HG03571 (cell line): ENCODE measurements around the gene KLF7.
"Not testable (repeated sequence)": the region's sequence is repeated elsewhere in the genome, so short reads cannot be mapped to it uniquely, and the experiment has no call there.

Experiments used
- ATAC-seq: cut with Tn5 transposase; IDR thresholded peaks from one replicate; pipeline ENCODE4 v1.9.1; 2021; ENCODE audit not compliant: unreplicated experiment

Gene KLF7

GRCh38 chr2:207067473-207067872, 98.3 kb downstream of the KLF7 start:
- ATAC-seq: no peak

GRCh38 chr2:207066791-207067460, 98.8 kb downstream of the KLF7 start:
- no peak for ATAC-seq

- no peak for ATAC-seq
These were observed 99.6 kb downstream of the KLF7 start for GRCh38 chr2:207066166-207066565.

- no peak for ATAC-seq
These were observed 101.5 kb downstream of the KLF7 start for GRCh38 chr2:207064128-207064690.

- ATAC-seq: no peak
These were observed 104.6 kb downstream of the KLF7 start for GRCh38 chr2:207061181-207061580.

GRCh38 chr2:207055257-207055656, 110.5 kb downstream of the KLF7 start:
- ATAC-seq: no peak

GRCh38 chr2:207054521-207054920, 111.2 kb downstream of the KLF7 start:
- no peak for ATAC-seq

GRCh38 chr2:207051385-207051965, 114.3 kb downstream of the KLF7 start:
- no peak for ATAC-seq

- no peak for ATAC-seq
These were observed 116.6 kb downstream of the KLF7 start for GRCh38 chr2:207049122-207049521.

- no peak for ATAC-seq
These were observed 117.3 kb downstream of the KLF7 start for GRCh38 chr2:207048416-207048815.

- no peak for ATAC-seq
These were observed 119.0 kb downstream of the KLF7 start for GRCh38 chr2:207046724-207047123.

- ATAC-seq: no peak
These were observed 120.2 kb downstream of the KLF7 start for GRCh38 chr2:207045531-207045930.

- no peak for ATAC-seq
These were observed 121.1 kb downstream of the KLF7 start for GRCh38 chr2:207044379-207045362.

- ATAC-seq: no peak
These were observed 122.9 kb downstream of the KLF7 start for GRCh38 chr2:207042841-207043240.

GRCh38 chr2:207041786-207042554, 123.8 kb downstream of the KLF7 start:
- ATAC-seq: no peak

GRCh38 chr2:207041279-207041678, 124.5 kb downstream of the KLF7 start:
- no peak for ATAC-seq

GRCh38 chr2:207040696-207041095, 125.1 kb downstream of the KLF7 start:
- ATAC-seq: no peak

- no peak for ATAC-seq
These were observed 126.5 kb downstream of the KLF7 start for GRCh38 chr2:207039225-207039624.

GRCh38 chr2:207038299-207038698, 127.4 kb downstream of the KLF7 start:
- ATAC-seq: no peak

- no peak for ATAC-seq
These were observed 127.9 kb downstream of the KLF7 start for GRCh38 chr2:207037896-207038295.

GRCh38 chr2:207037023-207037422, 128.7 kb downstream of the KLF7 start:
- not testable (repeated sequence) for ATAC-seq
